Panc1 (cell line): ENCODE results near the gene PLPP4.

Experiments
- CTCF ChIP-seq: fragments of 450-650 bp; IDR thresholded peaks from 2 replicates; pipeline ENCODE4 v1.5.1; 2017; ENCODE audit warnings: mild to moderate bottlenecking
- POLR2AphosphoS5 ChIP-seq: IDR thresholded peaks from 2 replicates; pipeline ENCODE4 v1.6.1; 2012; ENCODE audit warnings: mild to moderate bottlenecking, low read depth, low read length, moderate library complexity
- REST ChIP-seq, 2 experiments: IDR thresholded peaks; 2 replicates each; pipeline ENCODE4 v1.6.1; 2011 to 2012; ENCODE audit warnings: low read depth in 2 of 2, control low read depth in 1 of 2, low read length in 1 of 2, mild to moderate bottlenecking in 1 of 2, moderate library complexity in 1 of 2; ENCODE audit not compliant: insufficient read depth in 1 of 2
- SIN3A ChIP-seq: IDR thresholded peaks from 2 replicates; pipeline ENCODE4 v1.6.1; 2012; ENCODE audit warnings: low read depth, mild to moderate bottlenecking, low read length, moderate library complexity, borderline replicate concordance; ENCODE audit not compliant: insufficient read depth
- TCF7L2 ChIP-seq: IDR thresholded peaks from 2 replicates; pipeline ENCODE4 v1.6.1; 2011; ENCODE audit warnings: mild to moderate bottlenecking, low read depth, low read length, inconsistent platforms

GRCh38 chr10:120614680-120615079, 157.7 kb downstream of the PLPP4 start:
- no peak for TF ChIP-seq REST (IDR thresholded peaks at IDR 0.05; ENCODE audit: insufficient read depth in 1 of 2, low read depth in 2 of 2, low read length in 1 of 2)
- TF ChIP-seq CTCF = no peak
- TF ChIP-seq POLR2AphosphoS5 = no peak
- no peak for TF ChIP-seq SIN3A
- no peak for TF ChIP-seq TCF7L2
